GM12878 (cell line): ENCODE measurements around the gene CCNC. TPM values are rescaled to one million over a fixed set of nuclear protein-coding genes. Genes with fewer than 3 reads are reported as not detected.

Experiments
- ATAC-seq: fragments of 200-7000 bp; cut with Tn5 transposase; 3 replicates; pipeline ENCODE4 v1.9.1; 2020; ENCODE audit warnings: mild to moderate bottlenecking, moderate library complexity
- BruUV-seq: library from RNA; stranded (reverse); fragments of 400-500 nt; replicated peaks from 2 replicates; lab custom pipeline; 2021; lab: Mats Ljungman, UMichigan
- CTCF ChIA-PET: fragments of 300-600 bp; sonication (Branson Sonifier 250); formaldehyde crosslinking; extraction: SDS; loops from one replicate; lab custom pipeline; 2021; ENCODE audit warnings: inconsistent platforms; lab: Yijun Ruan, JAX
- POLR2A ChIA-PET: fragments of 350-600 bp; formaldehyde crosslinking; extraction: SDS; loops from one replicate; lab custom pipeline; 2021; ENCODE audit warnings: inconsistent platforms; lab: Charles Lee
- RAD21 ChIA-PET: fragments of 300-600 bp; sonication (Branson Sonifier 250); formaldehyde crosslinking; loops from one replicate; lab custom pipeline; 2023; ENCODE audit warnings: antibody characterized with exemption; ENCODE audit not compliant: unreplicated experiment; lab: Charles Lee
- SMC1A ChIA-PET: fragments of 300-600 bp; sonication (Branson Sonifier 250); formaldehyde crosslinking; loops from one replicate; lab custom pipeline; 2023; ENCODE audit not compliant: unreplicated experiment, uncharacterized antibody; lab: Charles Lee
- DNase-seq: peaks from one replicate; pipeline ENCODE4 v3.0.0-alpha.2; 2011; ENCODE audit warnings: low read depth, low spot score
- FAIRE-seq: peaks from 3 replicates; lab custom pipeline; 2011; peaks lifted over from hg19 to GRCh38; lab: Jason Lieb, UNC
- H2AFZ ChIP-seq: 2 replicates; pipeline ENCODE4 v1.6.0; 2011; ENCODE audit warnings: low read depth, low read length, control low read depth; ENCODE audit not compliant: control insufficient read depth
- H3K27ac ChIP-seq: 2 replicates; pipeline ENCODE4 v1.5.1; 2011; ENCODE audit warnings: control low read depth; ENCODE audit not compliant: control insufficient read depth, insufficient read depth
- H3K27me3 ChIP-seq, 2 experiments: replicated peaks in 1 of 2; 2 replicates each; pipeline versions ENCODE4 v1.6.0 to v1.6.1; 2011; ENCODE audit warnings: low read length in 1 of 2; ENCODE audit not compliant: control insufficient read depth in 2 of 2, insufficient read depth in 2 of 2
- H3K36me3 ChIP-seq, 2 experiments: 2 replicates each; pipeline ENCODE4 v1.5.1; 2011; ENCODE audit warnings: low read length in 1 of 2; ENCODE audit not compliant: control insufficient read depth in 2 of 2, insufficient read depth in 2 of 2
- H3K4me1 ChIP-seq: 2 replicates; pipeline ENCODE4 v1.6.1; 2011; ENCODE audit warnings: mild to moderate bottlenecking, low read length, moderate library complexity, mixed read lengths; ENCODE audit not compliant: control insufficient read depth, insufficient read depth
- H3K4me2 ChIP-seq: 2 replicates; pipeline ENCODE4 v1.6.0; 2011; ENCODE audit warnings: control low read depth; ENCODE audit not compliant: control insufficient read depth, insufficient read depth
- H3K4me3 ChIP-seq: fragments of 200-600 bp; sonication (generic); 2 replicates; pipeline ENCODE4 v1.5.1; 2016
- H3K79me2 ChIP-seq: 2 replicates; pipeline ENCODE4 v1.6.0; 2011; ENCODE audit warnings: low read length; ENCODE audit not compliant: control insufficient read depth, insufficient read depth
- H3K9ac ChIP-seq: 2 replicates; pipeline ENCODE4 v1.8.0; 2011; ENCODE audit warnings: low read length, control low read depth, mixed read lengths; ENCODE audit not compliant: control insufficient read depth, insufficient read depth
- H3K9me3 ChIP-seq: replicated peaks from 3 replicates; pipeline ENCODE4 v1.5.1; 2011; ENCODE audit warnings: mild to moderate bottlenecking, low read length; ENCODE audit not compliant: control insufficient read depth, insufficient read depth
- H4K20me1 ChIP-seq: 2 replicates; pipeline ENCODE4 v1.6.0; 2011; ENCODE audit not compliant: control insufficient read depth, insufficient read depth
- ATF2 ChIP-seq: IDR thresholded peaks from 2 replicates; pipeline ENCODE4 v1.6.1; 2012; ENCODE audit warnings: low read length, inconsistent platforms
- EP300 ChIP-seq, 2 experiments: fragments of 150-350 bp in 1 of 2; IDR thresholded peaks; 2 replicates each; pipeline ENCODE4 v1.6.1; 2011 to 2012; ENCODE audit warnings: low read depth in 2 of 2, low read length in 2 of 2, borderline replicate concordance in 1 of 2, improper control_type of control experiment in 1 of 2, inconsistent platforms in 1 of 2; ENCODE audit not compliant: control insufficient read depth in 1 of 2
- HSF1 ChIP-seq: fragments of 150-350 bp; IDR thresholded peaks from 2 replicates; pipeline ENCODE4 v1.6.1; 2014; ENCODE audit warnings: mild to moderate bottlenecking, low read depth, low read length
- JUND ChIP-seq: IDR thresholded peaks from 2 replicates; pipeline ENCODE4 v1.6.1; 2012; ENCODE audit warnings: low read depth, mild to moderate bottlenecking, low read length, improper control_type of control experiment, moderate library complexity
- NR2F1 ChIP-seq: fragments of 450-650 bp; conservative IDR thresholded peaks from 2 replicates; pipeline ENCODE4 v1.6.1; 2017; ENCODE audit warnings: mild to moderate bottlenecking
- SUPT20H ChIP-seq: IDR thresholded peaks from 2 replicates; pipeline ENCODE4 v1.6.1; 2011; ENCODE audit warnings: low read depth, mild to moderate bottlenecking, low read length, moderate library complexity, borderline replicate concordance; ENCODE audit not compliant: control insufficient read depth
- TAF1 ChIP-seq: IDR thresholded peaks from 2 replicates; pipeline ENCODE4 v1.6.1; 2011; ENCODE audit warnings: mild to moderate bottlenecking, low read depth, low read length, borderline replicate concordance
- WGBS: methylation state at CpG from one replicate; pipeline ENCODE4 v1.1.6; 2016; ENCODE audit warnings: low lambda C conversion rate; ENCODE audit not compliant: insufficient replicate concordance, insufficient coverage; ENCODE audit errors: missing lambda C conversion rate; 5-methylcytosine and 5-hydroxymethylcytosine counted together
- in situ Hi-C: fragments of 300-500 bp; cut with MboI; formaldehyde crosslinking; loops from 9 replicates; pipeline ENCODE4 v1.14.3; 2018; ENCODE audit warnings: mixed read lengths
- intact Hi-C: fragments of 100-400 bp; cut with micrococcal nuclease; formaldehyde crosslinking; loops from one replicate; pipeline ENCODE4 v1.14.2; 2022; ENCODE audit not compliant: unreplicated experiment
- polyA plus RNA-seq, 11 experiments: library from polyadenylated mRNA; depleted of rRNA in 4 of 11; unstranded in 6 of 11; stranded (reverse) in 5 of 11; fragments of >200 nt; fragmentation: Nextera tagmentation in 4 of 11; fragmentation: Illumina TruSeq in 1 of 11; extraction: Ambion mirVana in 4 of 11; extraction: Trizol in 1 of 11; gene quantifications; 1 replicate in 1 of 11; 2 replicates in 10 of 11; pipeline versions ENCODE4 v1.2.1 to v1.2.3, GENCODE V29; 2011 to 2016; ENCODE audit warnings: inconsistent platforms in 2 of 11, missing spikeins in 2 of 11, low read depth in 1 of 11
- total RNA-seq, 4 experiments: library from RNA; depleted of rRNA in 3 of 4; stranded (reverse); fragments of >200 nt in 3 of 4; fragmentation: Illumina TruSeq in 1 of 4; extraction: Trizol in 1 of 4; gene quantifications; 2 replicates each; pipeline versions ENCODE4 v1.2.1 to v1.2.3, GENCODE V29; 2013 to 2021
- TF ChIP-seq, protein P1 (sequence below), 3 experiments: IDR thresholded peaks in 2 of 3; conservative IDR thresholded peaks in 1 of 3; 2 replicates each; pipeline ENCODE4 v1.5.1; 2011; ENCODE audit warnings: low read depth in 3 of 3, low read length in 3 of 3, mild to moderate bottlenecking in 3 of 3, control low read depth in 2 of 3, moderate library complexity in 2 of 3, inconsistent platforms in 1 of 3, mixed read lengths in 1 of 3; ENCODE audit not compliant: control insufficient read depth in 2 of 3, insufficient read depth in 1 of 3; ENCODE audit errors: extremely low read depth in 1 of 3

Gene CCNC
- total and polyA plus RNA-seq, 10 of the 15 experiments (the other 5 are each of a cell fraction or from before 2014, with no cell fraction given): 68.5 to 168 (median 99.4) TPM

DNA sequence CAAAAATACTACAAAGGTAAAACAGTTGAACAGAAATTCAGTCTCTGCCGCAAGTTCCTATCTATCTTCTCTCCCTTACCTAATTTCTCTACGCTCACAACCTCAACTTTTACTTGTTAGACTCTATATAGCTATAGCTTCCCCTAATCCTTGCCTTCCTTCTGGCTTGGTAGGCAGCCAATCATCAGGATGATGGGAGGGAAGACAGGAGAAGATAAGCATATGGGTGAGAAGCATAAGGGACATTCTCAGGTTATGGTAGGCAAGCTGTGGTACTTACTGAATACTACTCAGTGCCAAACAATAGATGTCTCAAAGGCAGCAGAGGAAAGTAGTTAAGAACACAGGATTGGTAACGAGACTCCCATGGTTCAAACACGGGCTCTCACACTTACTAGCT is 7.8 kb downstream of the CCNC start:
- ChIA-PET POLR2A (no interaction called here), CTCF (no interaction called here), SMC1A (interaction anchor here (1.6 kb wide), 1 partner anchor 23 kb away, joined by 3 read pairs; no protein-coding TSS in a partner anchor), RAD21 (no interaction called here)
- H2AFZ ChIP-seq: no peak overlapping the region
- H3K27ac ChIP-seq: no peak overlapping the region
- WGBS: 97% methylated on average over 4 of the region's 4 CpGs
- no peak overlapping the region for H3K9ac ChIP-seq
- in situ Hi-C loops (no loop called here), intact Hi-C loops (no loop called here)
- DNase-seq (no peak), FAIRE-seq (peak; percentile 7), ATAC-seq (peak; percentile 35)
- H3K4me3 ChIP-seq: no peak overlapping the region
- H3K36me3 ChIP-seq: peaks cover 0 to 30% of the 10 kb centered on the region in 2 experiments; a peak in 3 of 4 replicates
- no peaks in the 10 kb centered on the region for H3K9me3 ChIP-seq
- peaks cover 33% of the 10 kb centered on the region for H3K79me2 ChIP-seq
- no TSS peak for BruUV-seq
- no peaks in the 10 kb centered on the region for H4K20me1 ChIP-seq
- TF ChIP-seq TAF1: no peak
- TF ChIP-seq, protein P1, sequence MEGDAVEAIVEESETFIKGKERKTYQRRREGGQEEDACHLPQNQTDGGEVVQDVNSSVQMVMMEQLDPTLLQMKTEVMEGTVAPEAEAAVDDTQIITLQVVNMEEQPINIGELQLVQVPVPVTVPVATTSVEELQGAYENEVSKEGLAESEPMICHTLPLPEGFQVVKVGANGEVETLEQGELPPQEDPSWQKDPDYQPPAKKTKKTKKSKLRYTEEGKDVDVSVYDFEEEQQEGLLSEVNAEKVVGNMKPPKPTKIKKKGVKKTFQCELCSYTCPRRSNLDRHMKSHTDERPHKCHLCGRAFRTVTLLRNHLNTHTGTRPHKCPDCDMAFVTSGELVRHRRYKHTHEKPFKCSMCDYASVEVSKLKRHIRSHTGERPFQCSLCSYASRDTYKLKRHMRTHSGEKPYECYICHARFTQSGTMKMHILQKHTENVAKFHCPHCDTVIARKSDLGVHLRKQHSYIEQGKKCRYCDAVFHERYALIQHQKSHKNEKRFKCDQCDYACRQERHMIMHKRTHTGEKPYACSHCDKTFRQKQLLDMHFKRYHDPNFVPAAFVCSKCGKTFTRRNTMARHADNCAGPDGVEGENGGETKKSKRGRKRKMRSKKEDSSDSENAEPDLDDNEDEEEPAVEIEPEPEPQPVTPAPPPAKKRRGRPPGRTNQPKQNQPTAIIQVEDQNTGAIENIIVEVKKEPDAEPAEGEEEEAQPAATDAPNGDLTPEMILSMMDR (IDR thresholded peaks at IDR 0.05 in 2 of 3, conservative IDR thresholded peaks at IDR 0.05 in 1 of 3; ENCODE audit: control insufficient read depth in 2 of 3, extremely low read depth in 1 of 3, insufficient read depth in 1 of 3, low read depth in 3 of 3, low read length in 3 of 3): no peak
- no peak for TF ChIP-seq ATF2
- TF ChIP-seq JUND: no peak
- no peak for TF ChIP-seq SUPT20H
- no peak for TF ChIP-seq HSF1
- TF ChIP-seq EP300 (IDR thresholded peaks at IDR 0.05; ENCODE audit: borderline replicate concordance in 1 of 2, control insufficient read depth in 1 of 2, low read depth in 2 of 2, low read length in 2 of 2): no peak
- no peak for TF ChIP-seq NR2F1
- no peaks in the 10 kb centered on the region for H3K27me3 ChIP-seq
- H3K4me1 ChIP-seq: no peaks in the 10 kb centered on the region
- no peak overlapping the region for H3K4me2 ChIP-seq
